HL-60 (cell line): ENCODE results near the gene CUTC.

Experiments
- DNase-seq, 2 experiments: peaks; one replicate each; pipeline ENCODE4 v3.0.0-alpha.2; 2010 to 2020; ENCODE audit warnings: low read depth in 1 of 2, low spot score in 1 of 2
- H3K27ac ChIP-seq: fragments of 250-450 bp; sonication (Bioruptor Pico); replicated peaks from 2 replicates; pipeline ENCODE4 v1.5.1; 2020; ENCODE audit warnings: mild to moderate bottlenecking, moderate library complexity
- H3K27me3 ChIP-seq: fragments of 250-450 bp; sonication (Bioruptor Pico); 2 replicates; pipeline ENCODE4 v1.5.1; 2021; ENCODE audit warnings: mild to moderate bottlenecking, moderate library complexity; ENCODE audit not compliant: insufficient read depth, poor library complexity, severe bottlenecking
- H3K4me3 ChIP-seq: replicated peaks from 2 replicates; pipeline ENCODE4 v1.5.1; 2011; ENCODE audit warnings: mild to moderate bottlenecking, control low read depth, low read length; ENCODE audit not compliant: insufficient read depth
- GABPA ChIP-seq: IDR thresholded peaks from 2 replicates; pipeline ENCODE4 v1.6.1; 2012; ENCODE audit warnings: low read depth
- POLR2AphosphoS5 ChIP-seq: IDR thresholded peaks from 2 replicates; pipeline ENCODE4 v1.6.1; 2012; ENCODE audit warnings: low read depth
- REST ChIP-seq: IDR thresholded peaks from 2 replicates; pipeline ENCODE4 v1.6.1; 2012; ENCODE audit warnings: low read depth; ENCODE audit not compliant: insufficient replicate concordance
- SPI1 ChIP-seq: IDR thresholded peaks from 2 replicates; pipeline ENCODE4 v1.6.1; 2012; ENCODE audit warnings: low read depth, mild to moderate bottlenecking, borderline replicate concordance
- TF ChIP-seq, protein P1 (sequence below): IDR thresholded peaks from one replicate; pipeline ENCODE4 v1.5.1; 2011; ENCODE audit warnings: low read length, control low read depth, inconsistent platforms; ENCODE audit not compliant: insufficient read depth

Gene CUTC

DNA sequence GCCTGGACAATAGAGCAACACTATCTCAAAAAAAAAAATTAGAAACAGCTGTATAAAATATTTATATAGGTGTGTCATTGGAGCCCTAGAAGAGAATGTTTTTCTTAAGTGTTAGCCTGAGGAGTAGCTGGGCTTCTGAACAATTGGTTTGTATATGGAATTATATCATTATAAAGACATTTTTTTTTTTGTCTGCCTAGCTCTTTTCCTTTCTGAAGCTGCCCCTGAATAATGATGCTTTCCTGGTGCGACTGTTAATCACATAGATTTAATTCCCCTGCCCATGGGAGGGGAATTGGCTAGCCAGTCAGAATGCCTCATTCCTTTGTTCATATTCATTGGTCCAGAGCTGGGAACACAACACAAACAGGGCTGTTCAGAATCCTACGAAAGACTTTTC, 36.5 kb downstream of the CUTC start:
- no peak overlapping the region for H3K4me3 ChIP-seq
- H3K27me3 ChIP-seq: no peaks in the 10 kb centered on the region
- DNase-seq: no peak
- no peak overlapping the region for H3K27ac ChIP-seq
- TF ChIP-seq, protein P1, sequence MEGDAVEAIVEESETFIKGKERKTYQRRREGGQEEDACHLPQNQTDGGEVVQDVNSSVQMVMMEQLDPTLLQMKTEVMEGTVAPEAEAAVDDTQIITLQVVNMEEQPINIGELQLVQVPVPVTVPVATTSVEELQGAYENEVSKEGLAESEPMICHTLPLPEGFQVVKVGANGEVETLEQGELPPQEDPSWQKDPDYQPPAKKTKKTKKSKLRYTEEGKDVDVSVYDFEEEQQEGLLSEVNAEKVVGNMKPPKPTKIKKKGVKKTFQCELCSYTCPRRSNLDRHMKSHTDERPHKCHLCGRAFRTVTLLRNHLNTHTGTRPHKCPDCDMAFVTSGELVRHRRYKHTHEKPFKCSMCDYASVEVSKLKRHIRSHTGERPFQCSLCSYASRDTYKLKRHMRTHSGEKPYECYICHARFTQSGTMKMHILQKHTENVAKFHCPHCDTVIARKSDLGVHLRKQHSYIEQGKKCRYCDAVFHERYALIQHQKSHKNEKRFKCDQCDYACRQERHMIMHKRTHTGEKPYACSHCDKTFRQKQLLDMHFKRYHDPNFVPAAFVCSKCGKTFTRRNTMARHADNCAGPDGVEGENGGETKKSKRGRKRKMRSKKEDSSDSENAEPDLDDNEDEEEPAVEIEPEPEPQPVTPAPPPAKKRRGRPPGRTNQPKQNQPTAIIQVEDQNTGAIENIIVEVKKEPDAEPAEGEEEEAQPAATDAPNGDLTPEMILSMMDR: no peak
- no peak for TF ChIP-seq POLR2AphosphoS5

GRCh38 chr10:99769706-99770105, 37.7 kb downstream of the CUTC start:
- H3K4me3 ChIP-seq: no peak overlapping the region
- H3K27me3 ChIP-seq: no peaks in the 10 kb centered on the region
- no peak overlapping the region for H3K27ac ChIP-seq
- no peak for TF ChIP-seq GABPA
- peak; percentile 29; the same call in 1 of the 2 replicates for TF ChIP-seq SPI1
- TF ChIP-seq REST: no peak
- no peak for TF ChIP-seq POLR2AphosphoS5
- peak in 1 of 2 experiments; percentile 11 for DNase-seq

DNA sequence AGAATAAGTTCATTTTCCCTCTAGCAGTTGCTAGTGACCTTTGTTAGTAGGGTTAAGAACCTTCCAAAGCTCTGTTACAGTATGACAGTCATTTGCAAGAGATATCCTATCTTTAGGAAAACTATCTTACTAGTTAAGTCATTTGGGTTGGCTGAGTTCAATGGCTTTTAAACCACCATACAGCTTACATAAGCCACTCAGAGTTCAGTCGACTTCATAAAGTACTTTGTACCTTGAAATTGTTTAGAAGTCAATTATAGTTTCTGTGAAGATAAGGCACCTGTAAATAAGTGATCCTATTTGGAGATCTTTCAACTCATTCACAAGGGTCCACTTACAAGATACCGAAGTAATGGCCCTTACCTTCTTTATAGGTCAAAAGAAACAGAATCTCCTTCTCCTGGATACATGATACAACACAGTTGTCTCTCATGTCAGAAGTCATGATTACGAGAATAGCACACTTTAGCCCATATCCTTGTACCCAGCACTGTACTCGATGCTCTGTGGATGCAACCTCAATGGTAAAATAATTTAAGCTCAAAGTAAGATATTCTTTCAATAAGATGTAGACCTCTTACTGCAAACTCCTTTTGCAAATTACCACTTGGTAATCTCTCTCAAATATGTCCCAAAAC, 38.5 kb downstream of the CUTC start:
- no peak for DNase-seq
- Histone ChIP-seq H3K4me3 (no peak overlapping the region), H3K27ac (no peak overlapping the region), H3K27me3 (no peaks in the 10 kb centered on the region)
- TF ChIP-seq POLR2AphosphoS5: no peak
- no peak for TF ChIP-seq SPI1
- TF ChIP-seq, protein P1: no peak
- TF ChIP-seq GABPA: no peak
- no peak for TF ChIP-seq REST

GRCh38 chr10:99775850-99776249, 43.8 kb downstream of the CUTC start:
- DNase-seq: peak in 1 of 2 experiments; percentile 13
- no peak overlapping the region for H3K27ac ChIP-seq
- H3K27me3 ChIP-seq: no peaks in the 10 kb centered on the region
- TF ChIP-seq, protein P1: no peak
- no peak for TF ChIP-seq GABPA
- no peak for TF ChIP-seq REST
- no peak for TF ChIP-seq POLR2AphosphoS5
- no peak for TF ChIP-seq SPI1
- no peak overlapping the region for H3K4me3 ChIP-seq
